Stimulated activated CD8-positive, alpha-beta memory T cell treated with anti-CD3 and anti-CD28 coated beads, Interleukin-15, amount 100 ng/mL, for 1 hour (primary cell): ENCODE measurements around the gene CYYR1.

Experiments used
- DNase-seq: peaks from one replicate; pipeline ENCODE4 v3.0.0-alpha.2; 2020; ENCODE audit warnings: low read depth

Gene CYYR1

DNA sequence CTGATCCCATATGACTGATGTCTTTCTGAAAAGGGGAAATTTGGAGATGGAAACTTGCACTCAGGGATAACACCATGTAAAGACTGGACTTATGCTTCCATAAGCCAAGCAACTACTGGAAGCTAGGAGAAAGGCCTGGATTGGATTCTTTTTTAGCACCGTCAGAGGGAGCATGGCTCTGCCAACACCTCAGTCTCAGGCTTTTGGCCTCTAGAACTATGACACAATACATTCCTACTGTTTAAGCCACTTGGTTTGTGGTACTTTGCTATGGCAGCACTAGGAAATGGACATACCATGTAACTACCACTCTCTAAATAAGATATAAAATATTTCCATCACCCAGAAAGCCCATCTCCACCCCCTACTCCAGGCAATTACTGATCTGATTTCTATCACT lies 139.7 kb downstream of the CYYR1 start:
- DNase-seq, result no peak

GRCh38 chr21:26432410-26432809 lies 140.7 kb downstream of the CYYR1 start:
- DNase-seq, result no peak

DNA sequence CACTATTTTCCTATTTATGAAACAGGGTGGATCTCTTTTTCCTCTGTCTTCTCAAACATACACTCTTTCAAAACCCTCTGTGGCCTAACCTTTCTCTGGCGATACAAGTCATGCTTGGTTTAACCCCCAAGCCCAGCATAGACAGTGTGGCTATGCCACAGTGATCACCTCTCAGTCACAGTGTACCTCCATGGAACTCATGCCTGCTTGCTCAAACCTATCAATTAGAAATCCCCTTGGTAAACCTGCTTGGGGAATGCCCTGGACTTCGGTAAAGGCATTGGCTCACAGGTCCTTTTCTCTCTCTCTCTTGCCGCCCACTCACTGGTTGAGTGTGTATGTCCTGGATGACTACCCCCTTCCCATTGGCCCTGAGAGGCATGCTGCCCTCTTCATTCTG lies 147.5 kb downstream of the CYYR1 start:
- no peak for DNase-seq

DNA sequence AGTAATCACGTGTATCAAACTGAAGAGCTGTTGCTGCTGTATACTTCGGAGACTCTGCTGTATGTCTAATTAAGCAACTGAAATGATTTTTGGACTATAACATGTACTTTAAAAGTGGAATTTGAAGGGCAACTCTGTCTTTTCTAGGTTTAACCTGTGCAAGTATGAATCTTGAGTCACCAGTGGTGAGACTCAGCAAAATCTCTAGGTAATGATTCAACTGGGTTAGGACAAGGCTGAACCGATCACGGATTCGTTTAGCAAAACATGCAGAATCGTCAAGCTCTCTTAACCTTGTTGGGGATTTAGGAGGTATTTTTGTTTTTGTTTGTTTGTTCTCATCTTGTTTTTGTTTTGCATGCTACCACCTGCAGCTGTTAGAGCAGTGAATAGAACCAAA lies 149.6 kb downstream of the CYYR1 start:
- no peak for DNase-seq

DNA sequence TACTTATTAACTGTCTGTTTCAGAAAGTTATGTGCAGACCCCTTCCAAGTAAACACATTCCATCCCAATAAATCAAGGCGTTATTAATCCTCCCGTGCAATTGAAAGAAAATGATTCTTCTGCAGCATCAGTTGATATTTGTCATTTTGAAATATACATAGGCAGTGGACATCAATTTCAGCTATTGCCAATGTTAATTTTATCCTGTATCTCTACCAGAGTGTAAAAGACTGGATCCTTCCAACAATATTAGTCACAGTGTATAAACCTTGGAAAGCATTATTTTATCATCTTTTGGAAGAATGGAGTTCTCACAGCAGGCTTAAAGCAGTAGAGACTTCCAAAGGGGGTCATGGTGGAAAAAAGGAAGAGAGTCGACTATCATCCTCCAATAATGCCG lies 150.4 kb downstream of the CYYR1 start:
- no peak for DNase-seq

- DNase-seq, result no peak
Measured at GRCh38 chr21:26422138-26422537, 150.9 kb downstream of the CYYR1 start.

GRCh38 chr21:26421724-26422123 lies 151.4 kb downstream of the CYYR1 start:
- DNase-seq, result no peak
